HG03103 (cell line): Measurements from ENCODE around the gene CDHR5.
"Not testable (repeated sequence)": the region's sequence is repeated elsewhere in the genome, so short reads cannot be mapped to it uniquely, and the experiment has no call there.

Experiments
- ATAC-seq: cut with Tn5 transposase; IDR thresholded peaks from one replicate; pipeline ENCODE4 v1.9.1; 2021; ENCODE audit warnings: low read depth; ENCODE audit not compliant: unreplicated experiment

Gene CDHR5

GRCh38 chr11:624705-625635 lies at the start of gene CDHR5:
TSS of gene CDHR5 (minus strand) at chr11:624955. CDS start at chr11:624902, 53 bp downstream.
- no peak for ATAC-seq

GRCh38 chr11:674406-674805 lies 49.7 kb upstream of the CDHR5 start:
- no peak for ATAC-seq

GRCh38 chr11:673866-674265 lies 49.1 kb upstream of the CDHR5 start:
- no peak for ATAC-seq

GRCh38 chr11:665704-666281 lies 41.0 kb upstream of the CDHR5 start:
- ATAC-seq, result no peak

- ATAC-seq, result no peak
These were observed 40.4 kb upstream of the CDHR5 start for GRCh38 chr11:665062-665703.

- no peak for ATAC-seq
These were observed 38.0 kb upstream of the CDHR5 start for GRCh38 chr11:662689-663274.

GRCh38 chr11:660681-661444 lies 36.1 kb upstream of the CDHR5 start:
- ATAC-seq, result no peak

GRCh38 chr11:660281-660680 lies 35.5 kb upstream of the CDHR5 start:
- no peak for ATAC-seq

GRCh38 chr11:659532-660085 lies 34.9 kb upstream of the CDHR5 start:
- no peak for ATAC-seq

- ATAC-seq, result no peak
These were observed 33.0 kb upstream of the CDHR5 start for GRCh38 chr11:657691-658126.

- ATAC-seq, result no peak
These were observed 32.1 kb upstream of the CDHR5 start for GRCh38 chr11:656866-657265.

- no peak for ATAC-seq
These were observed 31.7 kb upstream of the CDHR5 start for GRCh38 chr11:656426-656825.

GRCh38 chr11:655036-655726 lies 30.4 kb upstream of the CDHR5 start:
- no peak for ATAC-seq

- ATAC-seq, result not testable (repeated sequence)
These were observed 29.7 kb upstream of the CDHR5 start for GRCh38 chr11:654444-654843.

- no peak for ATAC-seq
These were observed 29.1 kb upstream of the CDHR5 start for GRCh38 chr11:653837-654236.

- not testable (repeated sequence) for ATAC-seq
These were observed 28.4 kb upstream of the CDHR5 start for GRCh38 chr11:653136-653535.

GRCh38 chr11:650482-650881 lies 25.7 kb upstream of the CDHR5 start:
- ATAC-seq, result no peak

- ATAC-seq, result not testable (repeated sequence)
These were observed 23.0 kb upstream of the CDHR5 start for GRCh38 chr11:647672-648158.

- no peak for ATAC-seq
These were observed 21.5 kb upstream of the CDHR5 start for GRCh38 chr11:646214-646613.
